ENCODE measurements around the gene COL28A1. TPM values are rescaled to one million over a fixed set of nuclear protein-coding genes. Genes with fewer than 3 reads are reported as not detected.

COL28A1 gene
- total RNA-seq, 4 donors from 2014 or later, result 0.25 to 3.0 (median 0.65) TPM

- no peak for TF ChIP-seq CTCF (IDR thresholded peaks at IDR 0.05)
- DNase-seq (ENCODE audit: low spot score) (no peak), ATAC-seq (ENCODE audit: low FRiP score) (no peak)
Observed at GRCh38 chr7:7311001-7311400, 224.7 kb downstream of the COL28A1 start.

DNA sequence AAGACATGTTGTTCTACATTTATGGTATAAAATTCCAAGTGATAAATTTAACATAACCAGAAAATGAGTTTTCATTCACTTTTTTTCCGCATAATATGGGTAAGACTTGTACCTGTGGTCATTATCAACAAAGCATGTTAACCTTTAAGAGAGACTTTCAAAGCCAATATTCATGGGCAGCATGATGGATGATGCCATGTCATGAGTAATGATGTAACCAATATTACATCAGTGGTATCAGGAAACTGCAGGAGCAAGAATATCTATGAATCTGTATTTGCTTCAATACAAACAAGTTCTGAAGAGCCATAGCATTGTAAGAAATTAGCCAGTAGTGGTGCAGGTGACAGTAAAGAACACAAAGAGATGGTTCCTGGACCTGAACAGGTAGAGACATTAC is 226.5 kb downstream of the COL28A1 start:
- TF ChIP-seq CTCF (IDR thresholded peaks at IDR 0.05), result no peak
- ATAC-seq (ENCODE audit: low FRiP score), result no peak
- DNase-seq (ENCODE audit: low spot score), result no peak

Other genes starting within 250 kb of the COL28A1 start
- 10 to 100 TPM; 28.4 to 61.7 (median 41.5) TPM for gene MIOS, start 31.0 kb upstream of the COL28A1 start, total RNA-seq
- 10 to 100 TPM in 3 of 4 donors, 1 to 10 TPM in 1; 5.6 to 13.2 (median 12.1) TPM for gene UMAD1, start 104.9 kb upstream of the COL28A1 start, total RNA-seq
- gene RPA3, start 182.7 kb upstream of the COL28A1 start, total RNA-seq, result 10 to 100 TPM in 3 of 4 donors, 1 to 10 TPM in 1; 9.7 to 19.3 (median 17.9) TPM

All from omental fat pad (tissue), 4 donors.